Mammary epithelial cell (primary cell): ENCODE results near the gene GAS2L1.

Experiments
- CTCF ChIP-seq, 2 donors: IDR thresholded peaks in 1 of 2; conservative IDR thresholded peaks in 1 of 2; 2 replicates each; pipeline ENCODE4 v1.5.1; 2011 to 2012; ENCODE audit warnings: inconsistent platforms in 2 of 2, low read length in 2 of 2, mild to moderate bottlenecking in 2 of 2, control low read depth in 1 of 2, low read depth in 1 of 2; ENCODE audit not compliant: insufficient read depth in 1 of 2; ENCODE audit errors: extremely low read depth in 1 of 2
- EZH2 ChIP-seq: IDR thresholded peaks from 2 replicates; pipeline ENCODE4 v1.6.1; 2012; ENCODE audit warnings: low read length, inconsistent platforms, borderline replicate concordance

DNA sequence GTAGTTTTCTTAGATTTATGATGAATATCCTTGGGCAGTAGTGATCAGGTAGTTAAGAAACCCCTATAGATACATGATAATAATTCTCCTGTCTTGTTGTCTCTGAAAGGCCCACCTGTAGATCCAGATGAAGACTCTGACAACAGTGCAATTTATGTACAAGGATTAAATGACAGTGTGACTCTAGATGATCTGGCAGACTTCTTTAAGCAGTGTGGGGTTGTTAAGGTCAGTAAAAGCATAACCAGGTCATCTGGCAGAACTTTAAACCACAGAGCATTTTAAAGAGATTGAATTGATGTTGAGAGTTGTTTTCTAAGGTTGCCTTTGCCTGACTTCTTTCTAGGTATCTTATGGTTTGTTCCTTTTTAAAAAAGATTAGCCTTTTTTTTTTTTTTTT, 14.1 kb upstream of the GAS2L1 start:
- TF ChIP-seq CTCF (conservative IDR thresholded peaks at IDR 0.05 in 1 of 2, IDR thresholded peaks at IDR 0.05 in 1 of 2; ENCODE audit: extremely low read depth in 1 of 2, insufficient read depth in 1 of 2, low read depth in 1 of 2, low read length in 2 of 2): no peak
- no peak for TF ChIP-seq EZH2
